ENCODE measurements around the gene ZFP30.

GRCh38 chr19:37583340-37583739, 71.9 kb downstream of the ZFP30 start:
- no peak for TF ChIP-seq ZNF175 (tag by site-specific recombination; IDR thresholded peaks at IDR 0.05)
- no peak for TF ChIP-seq ZNF433 (tag by site-specific recombination; IDR thresholded peaks at IDR 0.05; ENCODE audit: low read depth)
- TF ChIP-seq SP2 (tag by site-specific recombination; IDR thresholded peaks at IDR 0.05) = no peak
- TF ChIP-seq, protein P1, sequence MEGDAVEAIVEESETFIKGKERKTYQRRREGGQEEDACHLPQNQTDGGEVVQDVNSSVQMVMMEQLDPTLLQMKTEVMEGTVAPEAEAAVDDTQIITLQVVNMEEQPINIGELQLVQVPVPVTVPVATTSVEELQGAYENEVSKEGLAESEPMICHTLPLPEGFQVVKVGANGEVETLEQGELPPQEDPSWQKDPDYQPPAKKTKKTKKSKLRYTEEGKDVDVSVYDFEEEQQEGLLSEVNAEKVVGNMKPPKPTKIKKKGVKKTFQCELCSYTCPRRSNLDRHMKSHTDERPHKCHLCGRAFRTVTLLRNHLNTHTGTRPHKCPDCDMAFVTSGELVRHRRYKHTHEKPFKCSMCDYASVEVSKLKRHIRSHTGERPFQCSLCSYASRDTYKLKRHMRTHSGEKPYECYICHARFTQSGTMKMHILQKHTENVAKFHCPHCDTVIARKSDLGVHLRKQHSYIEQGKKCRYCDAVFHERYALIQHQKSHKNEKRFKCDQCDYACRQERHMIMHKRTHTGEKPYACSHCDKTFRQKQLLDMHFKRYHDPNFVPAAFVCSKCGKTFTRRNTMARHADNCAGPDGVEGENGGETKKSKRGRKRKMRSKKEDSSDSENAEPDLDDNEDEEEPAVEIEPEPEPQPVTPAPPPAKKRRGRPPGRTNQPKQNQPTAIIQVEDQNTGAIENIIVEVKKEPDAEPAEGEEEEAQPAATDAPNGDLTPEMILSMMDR (tag by site-specific recombination; IDR thresholded peaks at IDR 0.05) = no peak
- no peak for TF ChIP-seq ZNF701 (tag by site-specific recombination; IDR thresholded peaks at IDR 0.05)
- no peak for TF ChIP-seq ZFP37 (tag by site-specific recombination; IDR thresholded peaks at IDR 0.05)
- TF ChIP-seq ZNF785 (tag by site-specific recombination; IDR thresholded peaks at IDR 0.05) = no peak
- TF ChIP-seq, protein P2, sequence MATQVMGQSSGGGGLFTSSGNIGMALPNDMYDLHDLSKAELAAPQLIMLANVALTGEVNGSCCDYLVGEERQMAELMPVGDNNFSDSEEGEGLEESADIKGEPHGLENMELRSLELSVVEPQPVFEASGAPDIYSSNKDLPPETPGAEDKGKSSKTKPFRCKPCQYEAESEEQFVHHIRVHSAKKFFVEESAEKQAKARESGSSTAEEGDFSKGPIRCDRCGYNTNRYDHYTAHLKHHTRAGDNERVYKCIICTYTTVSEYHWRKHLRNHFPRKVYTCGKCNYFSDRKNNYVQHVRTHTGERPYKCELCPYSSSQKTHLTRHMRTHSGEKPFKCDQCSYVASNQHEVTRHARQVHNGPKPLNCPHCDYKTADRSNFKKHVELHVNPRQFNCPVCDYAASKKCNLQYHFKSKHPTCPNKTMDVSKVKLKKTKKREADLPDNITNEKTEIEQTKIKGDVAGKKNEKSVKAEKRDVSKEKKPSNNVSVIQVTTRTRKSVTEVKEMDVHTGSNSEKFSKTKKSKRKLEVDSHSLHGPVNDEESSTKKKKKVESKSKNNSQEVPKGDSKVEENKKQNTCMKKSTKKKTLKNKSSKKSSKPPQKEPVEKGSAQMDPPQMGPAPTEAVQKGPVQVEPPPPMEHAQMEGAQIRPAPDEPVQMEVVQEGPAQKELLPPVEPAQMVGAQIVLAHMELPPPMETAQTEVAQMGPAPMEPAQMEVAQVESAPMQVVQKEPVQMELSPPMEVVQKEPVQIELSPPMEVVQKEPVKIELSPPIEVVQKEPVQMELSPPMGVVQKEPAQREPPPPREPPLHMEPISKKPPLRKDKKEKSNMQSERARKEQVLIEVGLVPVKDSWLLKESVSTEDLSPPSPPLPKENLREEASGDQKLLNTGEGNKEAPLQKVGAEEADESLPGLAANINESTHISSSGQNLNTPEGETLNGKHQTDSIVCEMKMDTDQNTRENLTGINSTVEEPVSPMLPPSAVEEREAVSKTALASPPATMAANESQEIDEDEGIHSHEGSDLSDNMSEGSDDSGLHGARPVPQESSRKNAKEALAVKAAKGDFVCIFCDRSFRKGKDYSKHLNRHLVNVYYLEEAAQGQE (tag by site-specific recombination; IDR thresholded peaks at IDR 0.05) = no peak
- TF ChIP-seq, protein P3, sequence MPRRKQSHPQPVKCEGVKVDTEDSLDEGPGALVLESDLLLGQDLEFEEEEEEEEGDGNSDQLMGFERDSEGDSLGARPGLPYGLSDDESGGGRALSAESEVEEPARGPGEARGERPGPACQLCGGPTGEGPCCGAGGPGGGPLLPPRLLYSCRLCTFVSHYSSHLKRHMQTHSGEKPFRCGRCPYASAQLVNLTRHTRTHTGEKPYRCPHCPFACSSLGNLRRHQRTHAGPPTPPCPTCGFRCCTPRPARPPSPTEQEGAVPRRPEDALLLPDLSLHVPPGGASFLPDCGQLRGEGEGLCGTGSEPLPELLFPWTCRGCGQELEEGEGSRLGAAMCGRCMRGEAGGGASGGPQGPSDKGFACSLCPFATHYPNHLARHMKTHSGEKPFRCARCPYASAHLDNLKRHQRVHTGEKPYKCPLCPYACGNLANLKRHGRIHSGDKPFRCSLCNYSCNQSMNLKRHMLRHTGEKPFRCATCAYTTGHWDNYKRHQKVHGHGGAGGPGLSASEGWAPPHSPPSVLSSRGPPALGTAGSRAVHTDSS (tag by site-specific recombination; IDR thresholded peaks at IDR 0.05) = no peak
- no peak for TF ChIP-seq ATF2 (tag by site-specific recombination; IDR thresholded peaks at IDR 0.05; ENCODE audit: low read depth)
- no peak for TF ChIP-seq ZNF626 (tag by site-specific recombination; IDR thresholded peaks at IDR 0.05)
- TF ChIP-seq ZEB2 (tag by site-specific recombination; IDR thresholded peaks at IDR 0.05) = no peak

Data from HEK293 (cell line).